ENCODE measurements around the gene SERPINH1.

The SERPINH1 gene

GRCh38 chr11:75562048-75562835 lies at the start of gene SERPINH1:
TSS of gene SERPINH1 (plus strand) at chr11:75562253. CDS start at chr11:75566350, 4,097 bp downstream.
- DNase-seq, result peak; percentile 63

GRCh38 chr11:75513250-75513649 lies 48.8 kb upstream of the SERPINH1 start:
- no peak for DNase-seq

GRCh38 chr11:75514596-75514995 lies 47.5 kb upstream of the SERPINH1 start:
- no peak for DNase-seq

- no peak for DNase-seq
Measured at GRCh38 chr11:75516140-75516539, 45.9 kb upstream of the SERPINH1 start.

- DNase-seq, result no peak
Measured at GRCh38 chr11:75516886-75517285, 45.2 kb upstream of the SERPINH1 start.

- DNase-seq, result no peak
Measured at GRCh38 chr11:75518204-75518549, 43.9 kb upstream of the SERPINH1 start.

- DNase-seq, result no peak
Measured at GRCh38 chr11:75518771-75519653, 43.0 kb upstream of the SERPINH1 start.

- no peak for DNase-seq
Measured at GRCh38 chr11:75520688-75521087, 41.4 kb upstream of the SERPINH1 start.

- no peak for DNase-seq
Measured at GRCh38 chr11:75522286-75523044, 39.6 kb upstream of the SERPINH1 start.

- no peak for DNase-seq
Measured at GRCh38 chr11:75523189-75523588, 38.9 kb upstream of the SERPINH1 start.

- DNase-seq, result no peak
Measured at GRCh38 chr11:75523811-75524664, 38.0 kb upstream of the SERPINH1 start.

- no peak for DNase-seq
Measured at GRCh38 chr11:75524665-75525432, 37.2 kb upstream of the SERPINH1 start.

- peak; percentile 88 for DNase-seq
Measured at GRCh38 chr11:75525433-75526191, 36.4 kb upstream of the SERPINH1 start, which contains the start of gene GDPD5. TSS of gene GDPD5 (minus strand) at chr11:75525941. CDS start at chr11:75477735, 48,206 bp downstream.

GRCh38 chr11:75526192-75526541 lies 35.9 kb upstream of the SERPINH1 start:
- DNase-seq, result no peak

GRCh38 chr11:75527130-75527529 lies 34.9 kb upstream of the SERPINH1 start:
- DNase-seq, result no peak

GRCh38 chr11:75527938-75528735 lies 33.9 kb upstream of the SERPINH1 start:
- no peak for DNase-seq

GRCh38 chr11:75530577-75530976 lies 31.5 kb upstream of the SERPINH1 start:
- DNase-seq, result no peak

GRCh38 chr11:75531325-75531724 lies 30.7 kb upstream of the SERPINH1 start:
- DNase-seq, result no peak

GRCh38 chr11:75532200-75533048 lies 29.6 kb upstream of the SERPINH1 start:
- DNase-seq, result peak; percentile 62
